Epithelial cell of proximal tubule (primary cell): Measurements from ENCODE around the gene CD151. TPM values are rescaled to one million over a fixed set of nuclear protein-coding genes. Genes with fewer than 3 reads are reported as not detected.

Source experiments
- DNase-seq: peaks from one replicate; pipeline ENCODE4 v3.0.0-alpha.2; 2011; ENCODE audit warnings: low read depth
- H3K4me3 ChIP-seq: 2 replicates; pipeline ENCODE4 v1.5.1; 2011; ENCODE audit warnings: low read depth, mild to moderate bottlenecking, low read length
- CTCF ChIP-seq: conservative IDR thresholded peaks from 2 replicates; pipeline ENCODE4 v1.5.1; 2012; ENCODE audit warnings: low read depth, mild to moderate bottlenecking, low read length
- total RNA-seq: library from RNA; depleted of rRNA; stranded (reverse); fragments of >200 nt; gene quantifications from 2 replicates; pipeline ENCODE4 v1.2.3, GENCODE V29; 2015

The CD151 gene
- total RNA-seq, 1 donor from 2014 or later = 538 TPM

- no peak for DNase-seq
- no peak for TF ChIP-seq CTCF
- H3K4me3 ChIP-seq = no peak overlapping the region
Measured at GRCh38 chr11:862081-862661, 29.4 kb downstream of the CD151 start.

DNA sequence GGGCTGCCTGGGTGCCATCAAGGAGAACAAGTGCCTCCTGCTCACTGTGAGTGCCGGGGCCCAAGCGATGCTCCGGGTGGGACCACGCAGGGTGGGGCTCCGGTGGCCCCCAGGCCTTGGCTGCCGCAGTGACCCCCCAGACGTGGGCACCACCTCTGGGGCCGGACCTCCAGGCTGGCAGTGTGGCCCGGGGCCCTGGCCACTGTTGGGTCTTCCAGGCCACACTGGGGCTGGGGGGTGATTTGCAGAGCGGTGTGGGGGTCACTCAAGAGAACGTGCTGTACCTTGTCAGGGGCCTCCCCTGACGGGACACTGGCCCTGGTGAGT lies 29.9 kb downstream of the CD151 start:
- no peak for TF ChIP-seq CTCF
- no peak for DNase-seq
- no peak overlapping the region for H3K4me3 ChIP-seq

GRCh38 chr11:863023-863909 lies 30.5 kb downstream of the CD151 start:
- no peak for TF ChIP-seq CTCF
- no peak for DNase-seq
- no peak overlapping the region for H3K4me3 ChIP-seq

- no peak for TF ChIP-seq CTCF
- no peak for DNase-seq
- H3K4me3 ChIP-seq = no peak overlapping the region
Measured at GRCh38 chr11:863910-864827, 31.4 kb downstream of the CD151 start.

DNA sequence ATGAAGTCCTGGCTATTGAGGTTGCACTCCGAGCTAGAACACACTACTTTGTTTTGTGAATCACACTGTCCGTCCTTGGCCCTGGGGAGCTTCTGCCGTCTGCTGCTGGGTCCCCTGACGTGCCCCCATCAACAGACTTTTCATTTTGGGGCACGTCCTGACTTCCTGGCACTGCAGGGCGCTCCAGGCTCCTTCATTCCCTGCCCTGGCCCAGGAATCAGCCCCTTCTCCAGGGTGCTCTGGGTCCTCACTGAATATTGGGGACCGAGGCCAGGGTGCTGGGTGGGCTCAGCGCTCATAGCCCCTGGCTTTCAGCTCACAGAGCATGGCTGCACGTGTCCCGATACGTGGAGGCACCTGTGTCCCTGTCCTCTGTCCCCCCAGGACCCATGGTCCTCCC lies 32.1 kb downstream of the CD151 start:
- DNase-seq = no peak
- H3K4me3 ChIP-seq = no peak overlapping the region
- TF ChIP-seq CTCF = no peak

DNA sequence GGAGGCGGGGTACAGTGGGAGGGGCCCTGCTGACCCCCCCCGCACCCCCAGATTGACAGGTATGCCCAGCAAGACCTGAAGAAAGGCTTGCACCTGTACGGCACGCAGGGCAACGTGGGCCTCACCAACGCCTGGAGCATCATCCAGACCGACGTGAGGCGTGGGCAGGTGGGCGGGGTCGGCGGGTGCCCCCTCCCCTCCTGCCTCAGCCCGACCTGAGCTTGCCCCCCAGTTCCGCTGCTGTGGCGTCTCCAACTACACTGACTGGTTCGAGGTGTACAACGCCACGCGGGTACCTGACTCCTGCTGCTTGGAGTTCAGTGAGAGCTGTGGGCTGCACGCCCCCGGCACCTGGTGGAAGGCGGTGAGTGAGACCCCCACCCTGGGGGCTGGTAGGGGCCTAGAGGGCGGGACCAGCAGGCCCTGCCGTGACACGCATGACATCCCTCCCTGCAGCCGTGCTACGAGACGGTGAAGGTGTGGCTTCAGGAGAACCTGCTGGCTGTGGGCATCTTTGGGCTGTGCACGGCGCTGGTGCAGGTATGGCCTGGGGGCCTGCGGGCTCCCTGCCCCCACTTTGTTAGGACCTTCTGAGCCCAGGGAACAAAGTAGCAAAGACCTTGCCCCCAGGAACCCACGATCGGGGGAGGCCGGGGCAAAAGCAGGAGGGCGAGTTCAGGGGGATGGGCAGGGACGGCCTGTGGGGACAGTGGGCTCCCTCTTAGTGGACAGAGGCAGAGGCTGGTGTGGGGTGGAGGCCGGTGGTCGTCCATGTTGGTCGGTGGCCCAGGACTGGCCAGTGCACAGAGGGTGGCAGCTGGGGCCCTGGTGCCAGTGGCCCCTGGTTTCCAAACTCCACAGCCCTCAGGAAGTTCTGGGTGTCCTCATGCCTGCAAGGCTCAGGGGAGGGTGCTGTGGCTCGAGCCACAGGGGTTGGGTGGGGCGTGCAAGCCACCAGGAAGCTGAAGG lies 33.0 kb downstream of the CD151 start:
- H3K4me3 ChIP-seq = no peak overlapping the region
- DNase-seq = no peak
- no peak for TF ChIP-seq CTCF
